Measurements from ENCODE around the gene JADE3.

Gene JADE3

DNA sequence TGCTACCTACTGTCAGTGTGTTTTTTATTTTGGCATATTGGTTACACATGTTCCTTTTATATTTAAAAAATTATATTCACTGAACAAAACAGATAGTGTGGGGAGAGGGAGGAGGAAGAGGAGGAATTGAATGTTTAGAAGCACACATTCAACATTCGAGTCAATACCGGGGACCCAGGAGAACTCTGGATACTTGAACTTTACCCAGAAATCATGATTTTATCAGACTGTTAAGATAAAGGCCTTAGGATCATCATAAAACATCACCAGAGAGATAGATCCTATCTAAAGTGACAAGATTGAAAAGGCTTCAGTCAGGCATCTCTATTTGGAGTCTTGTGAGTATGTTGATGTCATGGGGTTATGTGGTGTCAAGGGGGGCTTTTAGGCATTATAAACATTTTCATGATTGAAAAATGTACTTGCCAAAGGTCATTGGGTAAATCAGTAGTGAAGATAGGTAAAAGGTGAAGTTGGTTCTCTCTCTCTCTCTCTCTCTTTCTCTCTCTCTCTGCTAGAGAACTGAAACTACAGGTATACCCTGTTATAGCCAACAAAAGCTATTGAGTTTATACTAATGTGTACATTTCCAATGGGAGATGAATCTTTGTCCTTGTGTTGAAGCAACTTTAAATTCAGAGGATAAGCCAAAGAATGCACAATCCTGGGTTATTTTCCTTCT lies 149.2 kb downstream of the JADE3 start:
- TF ChIP-seq TCF12 (IDR thresholded peaks at IDR 0.05; ENCODE audit: low read depth): no peak
- TF ChIP-seq ZBTB7A (IDR thresholded peaks at IDR 0.05; ENCODE audit: low read depth): no peak
- no peak for TF ChIP-seq CREB1 (IDR thresholded peaks at IDR 0.05; ENCODE audit: low read depth)
- TF ChIP-seq TAF1 (IDR thresholded peaks at IDR 0.05; ENCODE audit: low read depth): no peak
- TF ChIP-seq FOXM1 (IDR thresholded peaks at IDR 0.05; ENCODE audit: borderline replicate concordance, low read depth): no peak
- no peak for TF ChIP-seq TEAD4 (IDR thresholded peaks at IDR 0.05)
- no peak for TF ChIP-seq NFIC (IDR thresholded peaks at IDR 0.05)
- TF ChIP-seq EGR1 (IDR thresholded peaks at IDR 0.05): no peak
- TF ChIP-seq RAD21 (IDR thresholded peaks at IDR 0.05; ENCODE audit: low read depth): no peak
- TF ChIP-seq, protein P1, sequence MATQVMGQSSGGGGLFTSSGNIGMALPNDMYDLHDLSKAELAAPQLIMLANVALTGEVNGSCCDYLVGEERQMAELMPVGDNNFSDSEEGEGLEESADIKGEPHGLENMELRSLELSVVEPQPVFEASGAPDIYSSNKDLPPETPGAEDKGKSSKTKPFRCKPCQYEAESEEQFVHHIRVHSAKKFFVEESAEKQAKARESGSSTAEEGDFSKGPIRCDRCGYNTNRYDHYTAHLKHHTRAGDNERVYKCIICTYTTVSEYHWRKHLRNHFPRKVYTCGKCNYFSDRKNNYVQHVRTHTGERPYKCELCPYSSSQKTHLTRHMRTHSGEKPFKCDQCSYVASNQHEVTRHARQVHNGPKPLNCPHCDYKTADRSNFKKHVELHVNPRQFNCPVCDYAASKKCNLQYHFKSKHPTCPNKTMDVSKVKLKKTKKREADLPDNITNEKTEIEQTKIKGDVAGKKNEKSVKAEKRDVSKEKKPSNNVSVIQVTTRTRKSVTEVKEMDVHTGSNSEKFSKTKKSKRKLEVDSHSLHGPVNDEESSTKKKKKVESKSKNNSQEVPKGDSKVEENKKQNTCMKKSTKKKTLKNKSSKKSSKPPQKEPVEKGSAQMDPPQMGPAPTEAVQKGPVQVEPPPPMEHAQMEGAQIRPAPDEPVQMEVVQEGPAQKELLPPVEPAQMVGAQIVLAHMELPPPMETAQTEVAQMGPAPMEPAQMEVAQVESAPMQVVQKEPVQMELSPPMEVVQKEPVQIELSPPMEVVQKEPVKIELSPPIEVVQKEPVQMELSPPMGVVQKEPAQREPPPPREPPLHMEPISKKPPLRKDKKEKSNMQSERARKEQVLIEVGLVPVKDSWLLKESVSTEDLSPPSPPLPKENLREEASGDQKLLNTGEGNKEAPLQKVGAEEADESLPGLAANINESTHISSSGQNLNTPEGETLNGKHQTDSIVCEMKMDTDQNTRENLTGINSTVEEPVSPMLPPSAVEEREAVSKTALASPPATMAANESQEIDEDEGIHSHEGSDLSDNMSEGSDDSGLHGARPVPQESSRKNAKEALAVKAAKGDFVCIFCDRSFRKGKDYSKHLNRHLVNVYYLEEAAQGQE (IDR thresholded peaks at IDR 0.05; ENCODE audit: low read depth): no peak
- TF ChIP-seq YY1 (IDR thresholded peaks at IDR 0.05; ENCODE audit: low read depth): no peak
- TF ChIP-seq, protein P2, sequence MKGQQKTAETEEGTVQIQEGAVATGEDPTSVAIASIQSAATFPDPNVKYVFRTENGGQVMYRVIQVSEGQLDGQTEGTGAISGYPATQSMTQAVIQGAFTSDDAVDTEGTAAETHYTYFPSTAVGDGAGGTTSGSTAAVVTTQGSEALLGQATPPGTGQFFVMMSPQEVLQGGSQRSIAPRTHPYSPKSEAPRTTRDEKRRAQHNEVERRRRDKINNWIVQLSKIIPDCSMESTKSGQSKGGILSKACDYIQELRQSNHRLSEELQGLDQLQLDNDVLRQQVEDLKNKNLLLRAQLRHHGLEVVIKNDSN (IDR thresholded peaks at IDR 0.05): no peak
- TF ChIP-seq, protein P3, sequence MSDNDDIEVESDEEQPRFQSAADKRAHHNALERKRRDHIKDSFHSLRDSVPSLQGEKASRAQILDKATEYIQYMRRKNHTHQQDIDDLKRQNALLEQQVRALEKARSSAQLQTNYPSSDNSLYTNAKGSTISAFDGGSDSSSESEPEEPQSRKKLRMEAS (IDR thresholded peaks at IDR 0.05): no peak
- no peak for TF ChIP-seq CEBPB (IDR thresholded peaks at IDR 0.05)
- TF ChIP-seq EP300 (IDR thresholded peaks at IDR 0.05; ENCODE audit: borderline replicate concordance): no peak

DNA sequence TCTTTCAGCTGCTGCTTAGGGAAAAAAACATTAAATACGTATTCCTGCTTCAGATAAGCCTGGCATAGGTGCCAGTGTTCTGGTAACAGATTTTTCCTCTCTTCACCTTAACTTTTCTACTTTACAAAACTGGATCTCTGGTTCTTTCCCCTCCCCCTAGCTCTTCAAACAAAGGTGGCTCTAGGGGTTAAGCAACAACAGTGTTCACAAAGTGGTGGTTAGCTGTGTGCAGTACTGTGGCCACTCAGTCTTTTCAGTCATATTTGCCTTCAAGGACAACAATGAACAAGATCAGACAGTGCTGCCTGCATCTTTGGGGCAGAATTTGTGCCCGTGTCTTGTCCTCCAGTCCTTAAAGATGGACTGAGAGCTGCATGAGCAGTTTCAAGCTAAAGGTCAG lies 151.0 kb downstream of the JADE3 start:
- no peak for TF ChIP-seq EGR1 (IDR thresholded peaks at IDR 0.05)
- no peak for TF ChIP-seq TAF1 (IDR thresholded peaks at IDR 0.05; ENCODE audit: low read depth)
- no peak for TF ChIP-seq RAD21 (IDR thresholded peaks at IDR 0.05; ENCODE audit: low read depth)
- TF ChIP-seq, protein P2 (IDR thresholded peaks at IDR 0.05): no peak
- TF ChIP-seq, protein P3 (IDR thresholded peaks at IDR 0.05): no peak

DNA sequence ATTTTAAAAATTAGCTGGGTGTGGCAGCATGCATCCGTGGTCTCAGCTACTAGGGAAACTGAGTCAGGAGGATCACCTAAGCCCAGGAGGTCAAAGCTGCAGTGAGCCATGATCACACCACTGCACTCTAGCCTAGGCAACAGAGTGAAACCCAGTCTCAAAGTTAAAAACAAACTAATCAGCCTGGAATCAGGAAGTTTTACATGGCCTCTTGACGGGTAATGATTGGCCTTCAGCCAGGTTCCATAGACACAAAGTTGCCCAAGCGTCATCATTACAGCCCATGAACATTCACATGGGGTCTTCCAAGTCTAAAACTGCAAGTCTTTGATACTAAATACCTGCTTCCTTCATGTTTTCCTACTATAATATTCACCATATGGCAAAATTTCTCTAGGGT lies 156.0 kb downstream of the JADE3 start:
- TF ChIP-seq NFIC (IDR thresholded peaks at IDR 0.05): no peak
- no peak for TF ChIP-seq EP300 (IDR thresholded peaks at IDR 0.05; ENCODE audit: borderline replicate concordance)
- TF ChIP-seq YY1 (IDR thresholded peaks at IDR 0.05; ENCODE audit: low read depth): no peak
- TF ChIP-seq EGR1 (IDR thresholded peaks at IDR 0.05): no peak
- no peak for TF ChIP-seq RAD21 (IDR thresholded peaks at IDR 0.05; ENCODE audit: low read depth)
- no peak for TF ChIP-seq TEAD4 (IDR thresholded peaks at IDR 0.05)
- no peak for TF ChIP-seq FOXM1 (IDR thresholded peaks at IDR 0.05; ENCODE audit: borderline replicate concordance, low read depth)
- TF ChIP-seq, protein P2 (IDR thresholded peaks at IDR 0.05): no peak
- TF ChIP-seq TAF1 (IDR thresholded peaks at IDR 0.05; ENCODE audit: low read depth): no peak
- TF ChIP-seq CEBPB (IDR thresholded peaks at IDR 0.05): no peak
- TF ChIP-seq CREB1 (IDR thresholded peaks at IDR 0.05; ENCODE audit: low read depth): no peak
- TF ChIP-seq, protein P1 (IDR thresholded peaks at IDR 0.05; ENCODE audit: low read depth): no peak

DNA sequence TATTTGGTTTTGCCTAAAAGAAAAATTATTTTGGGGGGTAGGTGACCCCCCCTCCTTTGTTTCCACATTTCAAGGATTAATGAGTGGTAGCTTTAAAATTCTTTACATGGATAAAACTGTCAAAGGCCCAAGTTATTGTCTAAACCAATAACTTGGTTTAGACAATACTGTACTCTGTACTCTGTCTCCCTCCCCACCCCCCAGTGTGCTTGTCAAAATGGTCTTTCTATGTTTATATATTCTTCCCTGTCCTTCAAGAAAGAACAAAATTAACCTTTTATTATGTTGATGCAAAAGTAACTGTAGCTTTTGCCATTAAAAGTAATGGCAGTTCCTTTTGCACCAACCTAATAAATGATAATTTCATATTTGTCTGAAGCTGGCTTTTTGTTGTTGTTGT lies 156.5 kb downstream of the JADE3 start:
- no peak for TF ChIP-seq EGR1 (IDR thresholded peaks at IDR 0.05)
- no peak for TF ChIP-seq FOXM1 (IDR thresholded peaks at IDR 0.05; ENCODE audit: borderline replicate concordance, low read depth)
- TF ChIP-seq TCF12 (IDR thresholded peaks at IDR 0.05; ENCODE audit: low read depth): no peak
- TF ChIP-seq RAD21 (IDR thresholded peaks at IDR 0.05; ENCODE audit: low read depth): no peak
- no peak for TF ChIP-seq TEAD4 (IDR thresholded peaks at IDR 0.05)
- TF ChIP-seq CEBPB (IDR thresholded peaks at IDR 0.05): no peak
- no peak for TF ChIP-seq EP300 (IDR thresholded peaks at IDR 0.05; ENCODE audit: borderline replicate concordance)
- TF ChIP-seq, protein P2 (IDR thresholded peaks at IDR 0.05): no peak
- TF ChIP-seq TAF1 (IDR thresholded peaks at IDR 0.05; ENCODE audit: low read depth): no peak
- no peak for TF ChIP-seq NFIC (IDR thresholded peaks at IDR 0.05)
- TF ChIP-seq, protein P3 (IDR thresholded peaks at IDR 0.05): no peak
- no peak for TF ChIP-seq CREB1 (IDR thresholded peaks at IDR 0.05; ENCODE audit: low read depth)
- TF ChIP-seq YY1 (IDR thresholded peaks at IDR 0.05; ENCODE audit: low read depth): no peak
